Central memory CD8-positive, alpha-beta T cell (primary cell): ENCODE data around the gene ELMO1.

Experiments
- ATAC-seq: fragments of 150-1000 bp; cut with Tn5 transposase; replicated peaks from 2 replicates; pipeline ENCODE4 v1.10.0; 2022; ENCODE audit warnings: mild to moderate bottlenecking, moderate FRiP score, moderate number of reproducible peaks; ENCODE audit not compliant: poor library complexity, severe bottlenecking; ENCODE audit errors: extremely low read depth
- DNase-seq, 2 donors: peaks; one replicate each; pipeline ENCODE4 v3.0.0; 2021; ENCODE audit warnings: low spot score in 2 of 2
- H3K27ac Mint-ChIP-seq: one replicate; pipeline ENCODE4 v1.8.0; 2022; ENCODE audit warnings: low read depth, mild to moderate bottlenecking, moderate library complexity, mixed read lengths
- H3K27me3 Mint-ChIP-seq: one replicate; pipeline ENCODE4 v1.8.0; 2022; ENCODE audit warnings: mixed read lengths
- H3K36me3 Mint-ChIP-seq: one replicate; pipeline ENCODE4 v1.8.0; 2022; ENCODE audit warnings: mild to moderate bottlenecking, moderate library complexity, mixed read lengths; ENCODE audit not compliant: insufficient read depth
- H3K4me1 Mint-ChIP-seq: one replicate; pipeline ENCODE4 v1.8.0; 2022; ENCODE audit warnings: mixed read lengths
- H3K4me3 Mint-ChIP-seq: one replicate; pipeline ENCODE4 v1.8.0; 2022; ENCODE audit warnings: mild to moderate bottlenecking, moderate library complexity, mixed read lengths
- H3K9me3 Mint-ChIP-seq: one replicate; pipeline ENCODE4 v1.8.0; 2022; ENCODE audit warnings: mixed read lengths

ELMO1 gene

DNA sequence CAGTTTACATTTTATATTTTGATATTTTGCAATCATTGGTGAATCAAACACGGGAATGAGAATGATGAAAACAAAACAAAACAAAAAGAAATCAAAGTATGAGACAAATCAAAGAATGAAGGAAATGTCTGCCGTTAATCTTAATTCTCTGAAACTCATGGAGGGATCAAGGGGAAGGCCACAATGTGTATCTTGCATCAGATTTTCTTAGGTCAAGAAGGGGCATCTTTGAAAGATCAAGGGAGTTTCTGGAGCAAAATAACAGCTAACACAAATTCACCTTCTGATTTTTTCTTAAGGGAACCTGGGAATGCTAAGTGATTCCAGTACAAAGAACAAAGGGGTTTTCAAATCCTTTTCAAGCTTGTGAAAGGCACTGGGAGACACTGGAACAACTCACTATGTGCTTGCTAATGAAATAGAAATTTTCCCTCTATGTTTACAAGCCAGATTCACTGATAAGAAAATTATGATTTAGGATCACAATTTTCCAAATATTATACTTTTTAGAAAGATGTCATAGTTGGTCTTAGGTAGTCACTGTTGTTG lies 402.1 kb downstream of the ELMO1 start:
- DNase-seq (no peak), ATAC-seq (no peak)
- H3K36me3 Mint-ChIP-seq: no peaks in the 10 kb centered on the region
- peaks cover 23% of the 10 kb centered on the region for H3K4me1 Mint-ChIP-seq
- no peaks in the 10 kb centered on the region for H3K27me3 Mint-ChIP-seq
- H3K27ac Mint-ChIP-seq: no peak overlapping the region
- H3K9me3 Mint-ChIP-seq: no peaks in the 10 kb centered on the region
- H3K4me3 Mint-ChIP-seq: no peak overlapping the region

GRCh38 chr7:37045681-37046179 lies 402.9 kb downstream of the ELMO1 start:
- Mint-ChIP-seq H3K27ac (no peak overlapping the region), H3K4me1 (peaks cover 23% of the 10 kb centered on the region), H3K36me3 (no peaks in the 10 kb centered on the region), H3K27me3 (no peaks in the 10 kb centered on the region), H3K9me3 (no peaks in the 10 kb centered on the region), H3K4me3 (no peak overlapping the region)
- no peak for DNase-seq
- ATAC-seq: no peak

DNA sequence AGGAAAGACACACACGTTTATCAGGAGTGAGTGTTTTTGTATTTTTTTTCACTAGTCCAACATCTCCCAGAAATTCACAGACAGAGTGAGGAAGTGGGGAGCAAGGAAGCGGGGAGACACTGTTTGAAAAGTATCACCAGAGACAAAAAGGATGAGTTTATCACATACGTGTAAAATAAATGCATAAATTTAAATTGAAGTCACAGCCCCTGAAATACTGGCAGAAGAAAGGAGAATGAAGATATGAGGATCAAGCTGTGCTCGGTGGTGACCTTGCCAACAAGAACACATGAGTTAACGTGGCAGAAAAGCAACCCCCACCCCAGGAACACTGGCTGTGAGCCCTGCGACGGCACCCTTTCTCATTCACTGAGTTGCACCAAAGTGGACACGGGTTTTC lies 407.2 kb downstream of the ELMO1 start:
- Mint-ChIP-seq H3K9me3 (no peaks in the 10 kb centered on the region), H3K27ac (no peak overlapping the region), H3K27me3 (no peaks in the 10 kb centered on the region), H3K4me1 (peaks cover 23% of the 10 kb centered on the region), H3K4me3 (no peak overlapping the region), H3K36me3 (peaks cover 5% of the 10 kb centered on the region)
- DNase-seq (no peak), ATAC-seq (no peak)

DNA sequence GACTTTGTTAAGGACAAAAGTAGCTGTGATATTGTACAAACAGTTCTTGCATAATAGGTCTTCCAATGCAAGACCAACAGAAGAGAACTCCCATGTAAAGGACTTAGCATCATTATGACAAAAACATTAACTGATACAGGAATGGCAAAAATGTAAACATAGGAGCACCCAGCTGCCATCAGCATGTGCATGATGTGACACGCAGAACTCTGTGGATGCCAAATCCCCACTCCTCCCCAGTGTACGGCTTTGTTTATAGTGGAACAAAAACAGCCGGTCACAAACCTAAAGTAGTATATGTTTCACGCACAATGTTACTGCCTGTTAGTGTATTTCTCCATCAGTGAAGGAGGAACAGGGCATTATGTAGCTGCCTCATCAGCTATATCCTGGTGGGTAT lies 408.3 kb downstream of the ELMO1 start:
- ATAC-seq: no peak
- no peaks in the 10 kb centered on the region for H3K27me3 Mint-ChIP-seq
- no peaks in the 10 kb centered on the region for H3K9me3 Mint-ChIP-seq
- no peak overlapping the region for H3K27ac Mint-ChIP-seq
- DNase-seq: no peak
- no peak overlapping the region for H3K4me3 Mint-ChIP-seq
- H3K36me3 Mint-ChIP-seq: peaks cover 5% of the 10 kb centered on the region
- peaks cover 14% of the 10 kb centered on the region for H3K4me1 Mint-ChIP-seq

GRCh38 chr7:37039131-37039749 lies 409.4 kb downstream of the ELMO1 start:
- Mint-ChIP-seq H3K4me1 (peaks cover 9% of the 10 kb centered on the region), H3K27ac (no peak overlapping the region), H3K9me3 (no peaks in the 10 kb centered on the region), H3K36me3 (peaks cover 5% of the 10 kb centered on the region), H3K27me3 (no peaks in the 10 kb centered on the region), H3K4me3 (no peak overlapping the region)
- ATAC-seq (no peak), DNase-seq (no peak)

- DNase-seq: no peak
- Mint-ChIP-seq H3K36me3 (peaks cover 5% of the 10 kb centered on the region), H3K4me1 (peaks cover 8% of the 10 kb centered on the region), H3K4me3 (no peak overlapping the region), H3K9me3 (no peaks in the 10 kb centered on the region), H3K27ac (no peak overlapping the region), H3K27me3 (no peaks in the 10 kb centered on the region)
- no peak for ATAC-seq
These were observed 410.0 kb downstream of the ELMO1 start for GRCh38 chr7:37038706-37039105.

- no peak overlapping the region for H3K4me3 Mint-ChIP-seq
- DNase-seq: no peak
- H3K4me1 Mint-ChIP-seq: peaks cover 4% of the 10 kb centered on the region
- no peak for ATAC-seq
- no peak overlapping the region for H3K27ac Mint-ChIP-seq
- H3K27me3 Mint-ChIP-seq: no peaks in the 10 kb centered on the region
- no peaks in the 10 kb centered on the region for H3K9me3 Mint-ChIP-seq
- H3K36me3 Mint-ChIP-seq: peaks cover 10% of the 10 kb centered on the region
These were observed 411.4 kb downstream of the ELMO1 start for GRCh38 chr7:37037286-37037685.

GRCh38 chr7:37035631-37036030 lies 413.0 kb downstream of the ELMO1 start:
- DNase-seq: no peak
- H3K27me3 Mint-ChIP-seq: no peaks in the 10 kb centered on the region
- peaks cover 10% of the 10 kb centered on the region for H3K36me3 Mint-ChIP-seq
- H3K4me3 Mint-ChIP-seq: no peak overlapping the region
- ATAC-seq: no peak
- no peak overlapping the region for H3K27ac Mint-ChIP-seq
- H3K4me1 Mint-ChIP-seq: peaks cover 21% of the 10 kb centered on the region
- no peaks in the 10 kb centered on the region for H3K9me3 Mint-ChIP-seq

GRCh38 chr7:37033141-37033540 lies 415.5 kb downstream of the ELMO1 start:
- H3K4me3 Mint-ChIP-seq: no peak overlapping the region
- peaks cover 32% of the 10 kb centered on the region for H3K4me1 Mint-ChIP-seq
- DNase-seq: no peak
- no peak overlapping the region for H3K27ac Mint-ChIP-seq
- no peaks in the 10 kb centered on the region for H3K9me3 Mint-ChIP-seq
- H3K36me3 Mint-ChIP-seq: peaks cover 8% of the 10 kb centered on the region
- no peak for ATAC-seq
- H3K27me3 Mint-ChIP-seq: no peaks in the 10 kb centered on the region

DNA sequence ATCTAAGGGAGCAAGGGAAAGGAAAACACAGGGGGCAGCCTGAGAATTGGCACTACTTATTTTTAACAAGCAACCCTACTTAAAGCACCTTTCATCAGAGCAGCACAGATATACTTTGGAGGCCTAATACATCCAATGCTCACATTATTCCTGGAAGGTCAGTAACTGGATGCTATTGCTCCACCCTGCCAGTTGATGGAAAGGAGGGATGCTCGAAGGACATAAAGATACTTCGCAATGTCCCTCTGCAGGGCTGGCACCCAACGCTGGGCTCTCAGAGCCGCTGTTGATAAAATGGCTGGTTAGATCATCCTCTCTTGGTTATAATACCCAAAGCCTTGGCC lies 416.4 kb downstream of the ELMO1 start:
- Mint-ChIP-seq H3K4me1 (peaks cover 33% of the 10 kb centered on the region), H3K4me3 (no peak overlapping the region), H3K9me3 (no peaks in the 10 kb centered on the region), H3K36me3 (peaks cover 7% of the 10 kb centered on the region), H3K27ac (no peak overlapping the region), H3K27me3 (no peaks in the 10 kb centered on the region)
- ATAC-seq (no peak), DNase-seq (no peak)

GRCh38 chr7:37031571-37032257 lies 416.9 kb downstream of the ELMO1 start:
- Mint-ChIP-seq H3K36me3 (peaks cover 7% of the 10 kb centered on the region), H3K4me3 (no peak overlapping the region), H3K9me3 (no peaks in the 10 kb centered on the region), H3K27me3 (no peaks in the 10 kb centered on the region), H3K27ac (no peak overlapping the region), H3K4me1 (peaks cover 38% of the 10 kb centered on the region)
- ATAC-seq: no peak
- no peak for DNase-seq

- no peaks in the 10 kb centered on the region for H3K9me3 Mint-ChIP-seq
- peaks cover 9% of the 10 kb centered on the region for H3K36me3 Mint-ChIP-seq
- H3K4me1 Mint-ChIP-seq: peaks cover 42% of the 10 kb centered on the region
- H3K27ac Mint-ChIP-seq: no peak overlapping the region
- DNase-seq: no peak
- no peak overlapping the region for H3K4me3 Mint-ChIP-seq
- no peak for ATAC-seq
- H3K27me3 Mint-ChIP-seq: no peaks in the 10 kb centered on the region
These were observed 419.7 kb downstream of the ELMO1 start for GRCh38 chr7:37028909-37029440.
